ENCODE data around the gene TANGO6. TPM values are rescaled to one million over a fixed set of nuclear protein-coding genes. Genes with fewer than 3 reads are reported as not detected.

The TANGO6 gene
- total RNA-seq, 1 donor from 2014 or later, result 12.5 TPM

- H3K36me3 ChIP-seq (ENCODE audit: control insufficient read depth in 3 of 3, insufficient read depth in 3 of 3, low read length in 3 of 3), result peaks cover 7 to 25% (median 14%) of the 10 kb centered on the region in 3 donors
- peaks cover under 1 to 6% (median 4%) of the 10 kb centered on the region in 3 donors for H3K4me1 ChIP-seq (ENCODE audit: control insufficient read depth in 3 of 3, insufficient read depth in 3 of 3, low read length in 3 of 3)
- H3K9ac ChIP-seq (ENCODE audit: low read depth in 1 of 3, low read length in 3 of 3), result no peak overlapping the region
- H3K9me3 ChIP-seq (ENCODE audit: control insufficient read depth in 3 of 3, low read length in 3 of 3), result no peaks in the 10 kb centered on the region
- no peak overlapping the region for H3K4me3 ChIP-seq (ENCODE audit: low read length in 3 of 3)
- no peak overlapping the region for H3K27ac ChIP-seq (ENCODE audit: low read depth, low read length)
- no peaks in the 10 kb centered on the region for H3K27me3 ChIP-seq (ENCODE audit: control insufficient read depth in 3 of 3, insufficient read depth in 3 of 3, low read length in 3 of 3)
Observed at GRCh38 chr16:68907297-68907696, 64.0 kb downstream of the TANGO6 start.

DNA sequence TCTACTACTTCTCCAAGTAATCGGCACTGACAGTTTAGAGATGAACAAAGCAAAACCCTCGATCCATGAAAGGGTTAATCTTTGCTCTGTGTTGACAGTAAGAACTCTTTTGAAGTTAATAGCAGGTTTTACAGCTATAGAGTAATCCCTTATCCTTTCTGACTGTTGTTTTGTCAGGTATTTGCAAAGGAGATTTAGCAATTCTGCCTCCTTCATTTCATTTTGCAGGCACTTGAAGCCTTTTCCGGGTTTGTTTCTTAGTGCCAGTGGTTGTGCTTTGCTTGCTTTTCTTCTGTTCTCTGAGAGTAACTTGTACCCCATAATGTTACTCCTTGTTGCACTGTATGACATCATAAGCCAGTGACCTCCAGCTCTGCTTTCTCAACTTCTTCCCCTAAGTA is 64.5 kb downstream of the TANGO6 start:
- Histone ChIP-seq H3K4me1 (ENCODE audit: control insufficient read depth in 3 of 3, insufficient read depth in 3 of 3, low read length in 3 of 3) (peaks cover 0 to 1% (median 0%) of the 10 kb centered on the region in 3 donors), H3K27me3 (ENCODE audit: control insufficient read depth in 3 of 3, insufficient read depth in 3 of 3, low read length in 3 of 3) (no peaks in the 10 kb centered on the region), H3K4me3 (ENCODE audit: low read length in 3 of 3) (no peak overlapping the region), H3K36me3 (ENCODE audit: control insufficient read depth in 3 of 3, insufficient read depth in 3 of 3, low read length in 3 of 3) (peaks cover 7 to 25% (median 14%) of the 10 kb centered on the region in 3 donors), H3K9me3 (ENCODE audit: control insufficient read depth in 3 of 3, low read length in 3 of 3) (no peaks in the 10 kb centered on the region), H3K27ac (ENCODE audit: low read depth, low read length) (no peak overlapping the region), H3K9ac (ENCODE audit: low read depth in 1 of 3, low read length in 3 of 3) (no peak overlapping the region)

- Histone ChIP-seq H3K27ac (ENCODE audit: low read depth, low read length) (no peak overlapping the region), H3K4me1 (ENCODE audit: control insufficient read depth in 3 of 3, insufficient read depth in 3 of 3, low read length in 3 of 3) (no peaks in the 10 kb centered on the region), H3K27me3 (ENCODE audit: control insufficient read depth in 3 of 3, insufficient read depth in 3 of 3, low read length in 3 of 3) (no peaks in the 10 kb centered on the region), H3K9me3 (ENCODE audit: control insufficient read depth in 3 of 3, low read length in 3 of 3) (no peaks in the 10 kb centered on the region), H3K4me3 (ENCODE audit: low read length in 3 of 3) (no peak overlapping the region), H3K36me3 (ENCODE audit: control insufficient read depth in 3 of 3, insufficient read depth in 3 of 3, low read length in 3 of 3) (peaks cover 7 to 25% (median 14%) of the 10 kb centered on the region in 3 donors), H3K9ac (ENCODE audit: low read depth in 1 of 3, low read length in 3 of 3) (no peak overlapping the region)
Observed at GRCh38 chr16:68909099-68909733, 65.9 kb downstream of the TANGO6 start.

DNA sequence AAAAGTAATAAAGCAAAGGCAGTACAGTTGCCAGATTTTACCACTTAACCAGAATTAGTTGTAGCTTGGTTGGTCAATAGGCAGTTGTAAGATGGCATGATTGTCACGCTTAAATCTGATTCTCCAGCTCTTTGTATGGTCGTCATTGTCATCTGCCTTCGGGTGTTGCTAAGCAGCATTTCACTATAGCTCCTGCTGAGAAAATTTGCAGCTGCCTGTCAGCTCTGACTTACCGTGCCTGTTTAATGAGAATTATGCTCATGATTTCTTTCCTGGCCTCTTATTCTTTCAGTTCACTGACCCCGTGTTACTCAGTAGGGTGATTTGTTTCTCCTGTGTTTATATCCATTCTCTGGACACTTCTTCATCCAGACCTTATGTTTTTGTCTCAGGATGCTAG is 66.7 kb downstream of the TANGO6 start:
- no peaks in the 10 kb centered on the region for H3K27me3 ChIP-seq (ENCODE audit: control insufficient read depth in 3 of 3, insufficient read depth in 3 of 3, low read length in 3 of 3)
- H3K4me3 ChIP-seq (ENCODE audit: low read length in 3 of 3), result no peak overlapping the region
- H3K4me1 ChIP-seq (ENCODE audit: control insufficient read depth in 3 of 3, insufficient read depth in 3 of 3, low read length in 3 of 3), result no peaks in the 10 kb centered on the region
- H3K36me3 ChIP-seq (ENCODE audit: control insufficient read depth in 3 of 3, insufficient read depth in 3 of 3, low read length in 3 of 3), result peaks cover 7 to 25% (median 14%) of the 10 kb centered on the region in 3 donors
- no peaks in the 10 kb centered on the region for H3K9me3 ChIP-seq (ENCODE audit: control insufficient read depth in 3 of 3, low read length in 3 of 3)
- no peak overlapping the region for H3K27ac ChIP-seq (ENCODE audit: low read depth, low read length)
- H3K9ac ChIP-seq (ENCODE audit: low read depth in 1 of 3, low read length in 3 of 3), result no peak overlapping the region

GRCh38 chr16:68915589-68915988 is 72.3 kb downstream of the TANGO6 start:
- Histone ChIP-seq H3K27ac (ENCODE audit: low read depth, low read length) (no peak overlapping the region), H3K9me3 (ENCODE audit: control insufficient read depth in 3 of 3, low read length in 3 of 3) (no peaks in the 10 kb centered on the region), H3K36me3 (ENCODE audit: control insufficient read depth in 3 of 3, insufficient read depth in 3 of 3, low read length in 3 of 3) (peaks cover 5 to 17% (median 17%) of the 10 kb centered on the region in 3 donors), H3K27me3 (ENCODE audit: control insufficient read depth in 3 of 3, insufficient read depth in 3 of 3, low read length in 3 of 3) (no peaks in the 10 kb centered on the region), H3K9ac (ENCODE audit: low read depth in 1 of 3, low read length in 3 of 3) (no peak overlapping the region), H3K4me3 (ENCODE audit: low read length in 3 of 3) (no peak overlapping the region), H3K4me1 (ENCODE audit: control insufficient read depth in 3 of 3, insufficient read depth in 3 of 3, low read length in 3 of 3) (no peaks in the 10 kb centered on the region)

DNA sequence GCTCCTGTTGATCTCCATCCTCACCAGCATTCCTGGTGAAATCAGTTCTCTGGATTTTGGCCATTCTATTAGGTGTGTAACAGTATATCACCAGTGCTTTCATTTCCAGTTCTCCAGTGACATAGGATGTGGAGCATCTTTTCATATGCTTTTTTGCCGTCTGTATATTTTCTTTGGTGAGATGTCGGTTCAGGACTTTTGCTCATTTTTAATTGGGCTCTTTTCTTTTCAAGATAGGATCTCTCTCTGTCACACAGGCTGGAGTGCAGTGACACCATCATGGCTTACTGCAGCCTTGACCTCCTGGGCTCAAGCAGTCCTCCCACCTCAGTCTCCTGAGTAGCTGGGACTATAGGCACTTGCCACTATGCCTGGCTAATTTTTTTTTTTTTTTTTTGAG is 74.2 kb downstream of the TANGO6 start:
- Histone ChIP-seq H3K27ac (ENCODE audit: low read depth, low read length) (no peak overlapping the region), H3K36me3 (ENCODE audit: control insufficient read depth in 3 of 3, insufficient read depth in 3 of 3, low read length in 3 of 3) (peaks cover 5 to 17% (median 11%) of the 10 kb centered on the region in 3 donors), H3K27me3 (ENCODE audit: control insufficient read depth in 3 of 3, insufficient read depth in 3 of 3, low read length in 3 of 3) (no peaks in the 10 kb centered on the region), H3K9me3 (ENCODE audit: control insufficient read depth in 3 of 3, low read length in 3 of 3) (no peaks in the 10 kb centered on the region), H3K4me3 (ENCODE audit: low read length in 3 of 3) (no peak overlapping the region), H3K4me1 (ENCODE audit: control insufficient read depth in 3 of 3, insufficient read depth in 3 of 3, low read length in 3 of 3) (no peaks in the 10 kb centered on the region), H3K9ac (ENCODE audit: low read depth in 1 of 3, low read length in 3 of 3) (no peak overlapping the region)

GRCh38 chr16:68920349-68920748 is 77.0 kb downstream of the TANGO6 start:
- H3K4me1 ChIP-seq (ENCODE audit: control insufficient read depth in 3 of 3, insufficient read depth in 3 of 3, low read length in 3 of 3), result no peaks in the 10 kb centered on the region
- peaks cover 5 to 22% (median 11%) of the 10 kb centered on the region in 3 donors for H3K36me3 ChIP-seq (ENCODE audit: control insufficient read depth in 3 of 3, insufficient read depth in 3 of 3, low read length in 3 of 3)
- no peak overlapping the region for H3K4me3 ChIP-seq (ENCODE audit: low read length in 3 of 3)
- no peaks in the 10 kb centered on the region for H3K9me3 ChIP-seq (ENCODE audit: control insufficient read depth in 3 of 3, low read length in 3 of 3)
- H3K27ac ChIP-seq (ENCODE audit: low read depth, low read length), result no peak overlapping the region
- no peak overlapping the region for H3K9ac ChIP-seq (ENCODE audit: low read depth in 1 of 3, low read length in 3 of 3)
- no peaks in the 10 kb centered on the region for H3K27me3 ChIP-seq (ENCODE audit: control insufficient read depth in 3 of 3, insufficient read depth in 3 of 3, low read length in 3 of 3)

GRCh38 chr16:68921637-68922036 is 78.3 kb downstream of the TANGO6 start:
- H3K9me3 ChIP-seq (ENCODE audit: control insufficient read depth in 3 of 3, low read length in 3 of 3), result no peaks in the 10 kb centered on the region
- no peaks in the 10 kb centered on the region for H3K27me3 ChIP-seq (ENCODE audit: control insufficient read depth in 3 of 3, insufficient read depth in 3 of 3, low read length in 3 of 3)
- no peak overlapping the region for H3K9ac ChIP-seq (ENCODE audit: low read depth in 1 of 3, low read length in 3 of 3)
- peaks cover 5 to 22% (median 11%) of the 10 kb centered on the region in 3 donors for H3K36me3 ChIP-seq (ENCODE audit: control insufficient read depth in 3 of 3, insufficient read depth in 3 of 3, low read length in 3 of 3)
- no peak overlapping the region for H3K27ac ChIP-seq (ENCODE audit: low read depth, low read length)
- H3K4me1 ChIP-seq (ENCODE audit: control insufficient read depth in 3 of 3, insufficient read depth in 3 of 3, low read length in 3 of 3), result no peaks in the 10 kb centered on the region
- H3K4me3 ChIP-seq (ENCODE audit: low read length in 3 of 3), result no peak overlapping the region

GRCh38 chr16:68923116-68923515 is 79.8 kb downstream of the TANGO6 start:
- H3K9me3 ChIP-seq (ENCODE audit: control insufficient read depth in 3 of 3, low read length in 3 of 3), result no peaks in the 10 kb centered on the region
- no peak overlapping the region for H3K4me3 ChIP-seq (ENCODE audit: low read length in 3 of 3)

DNA sequence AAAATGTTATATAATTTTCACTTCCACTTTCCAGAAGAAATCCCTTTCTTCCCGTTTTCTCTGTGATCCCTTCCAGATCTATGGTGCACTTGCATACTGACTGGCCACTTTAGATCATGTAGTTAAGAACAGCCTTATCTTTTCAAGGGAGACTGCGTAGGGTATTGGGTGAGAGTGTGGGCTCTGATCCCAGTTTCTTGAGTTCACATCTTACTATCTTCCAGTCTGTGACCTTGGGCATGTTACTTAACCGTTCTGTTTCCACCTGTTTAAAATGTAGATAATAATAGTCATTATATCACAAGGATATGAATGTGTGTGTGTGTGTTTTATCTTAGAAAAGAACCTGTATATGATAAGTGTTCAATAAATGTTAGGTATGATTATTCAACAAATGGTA is 83.7 kb downstream of the TANGO6 start:
- Histone ChIP-seq H3K4me1 (ENCODE audit: control insufficient read depth in 3 of 3, insufficient read depth in 3 of 3, low read length in 3 of 3) (no peaks in the 10 kb centered on the region), H3K9me3 (ENCODE audit: control insufficient read depth in 3 of 3, low read length in 3 of 3) (no peaks in the 10 kb centered on the region), H3K36me3 (ENCODE audit: control insufficient read depth in 3 of 3, insufficient read depth in 3 of 3, low read length in 3 of 3) (peaks cover 13 to 23% (median 22%) of the 10 kb centered on the region in 3 donors), H3K4me3 (ENCODE audit: low read length in 3 of 3) (no peak overlapping the region), H3K9ac (ENCODE audit: low read depth in 1 of 3, low read length in 3 of 3) (no peak overlapping the region), H3K27me3 (ENCODE audit: control insufficient read depth in 3 of 3, insufficient read depth in 3 of 3, low read length in 3 of 3) (no peaks in the 10 kb centered on the region), H3K27ac (ENCODE audit: low read depth, low read length) (no peak overlapping the region)

More at GRCh38 chr16:68923116-68923515, 79.8 kb downstream of the TANGO6 start:
- Histone ChIP-seq H3K4me1 (ENCODE audit: control insufficient read depth in 3 of 3, insufficient read depth in 3 of 3, low read length in 3 of 3) (no peaks in the 10 kb centered on the region), H3K27ac (ENCODE audit: low read depth, low read length) (no peak overlapping the region), H3K9ac (ENCODE audit: low read depth in 1 of 3, low read length in 3 of 3) (no peak overlapping the region), H3K27me3 (ENCODE audit: control insufficient read depth in 3 of 3, insufficient read depth in 3 of 3, low read length in 3 of 3) (no peaks in the 10 kb centered on the region), H3K36me3 (ENCODE audit: control insufficient read depth in 3 of 3, insufficient read depth in 3 of 3, low read length in 3 of 3) (peaks cover 11 to 28% (median 19%) of the 10 kb centered on the region in 3 donors)
